Lower lobe of right lung (tissue), 2 donors: ENCODE measurements around the gene FAR2. TPM values are rescaled to one million over a fixed set of nuclear protein-coding genes. Genes with fewer than 3 reads are reported as not detected.
"Not testable (repeated sequence)": the region's sequence is repeated elsewhere in the genome, so short reads cannot be mapped to it uniquely, and the experiment has no call there.

Source experiments
- ATAC-seq, 2 donors: fragments of 200-7000 bp; cut with Tn5 transposase; one replicate each; pipeline ENCODE4 v1.9.1; 2020 to 2022; ENCODE audit warnings: mild to moderate bottlenecking in 2 of 2, moderate library complexity in 2 of 2
- DNase-seq: peaks from one replicate; pipeline ENCODE4 v3.0.0-alpha.2; 2020
- H3K27ac ChIP-seq: fragments of 200-600 bp; one replicate; pipeline ENCODE4 v1.8.0; 2022
- H3K27me3 ChIP-seq: fragments of 200-600 bp; one replicate; pipeline ENCODE4 v1.8.0; 2022; ENCODE audit warnings: low read depth
- H3K36me3 ChIP-seq: fragments of 200-600 bp; one replicate; pipeline ENCODE4 v1.8.0; 2022; ENCODE audit warnings: mild to moderate bottlenecking
- H3K4me1 ChIP-seq: fragments of 200-600 bp; one replicate; pipeline ENCODE4 v1.8.0; 2022
- H3K4me3 ChIP-seq: fragments of 200-600 bp; one replicate; pipeline ENCODE4 v1.8.0; 2022; ENCODE audit warnings: mild to moderate bottlenecking
- H3K9me3 ChIP-seq: fragments of 200-600 bp; one replicate; pipeline ENCODE4 v1.8.0; 2022
- intact Hi-C: fragments of 100-400 bp; cut with DNase I; formaldehyde crosslinking; loops from one replicate; pipeline ENCODE4 v1.11.0; 2022
- total RNA-seq: library from RNA; stranded (reverse); fragmentation: NEBNext Ultra II Directional; extraction: Animal tissue kit (Norgen Biotek cat#: 25700); gene quantifications from one replicate; pipeline ENCODE4 v1.2.1, GENCODE V29; 2021
- TF ChIP-seq, protein P1 (sequence below): fragments of 200-600 bp; IDR thresholded peaks from one replicate; pipeline ENCODE4 v1.8.0; 2022; ENCODE audit warnings: antibody characterized with exemption, mild to moderate bottlenecking
- donor health status: DM: no; HTN: yes; CAD: no; lungs with severe emphysema.

Gene FAR2
- total RNA-seq, 1 donor from 2014 or later: 23.7 TPM

DNA sequence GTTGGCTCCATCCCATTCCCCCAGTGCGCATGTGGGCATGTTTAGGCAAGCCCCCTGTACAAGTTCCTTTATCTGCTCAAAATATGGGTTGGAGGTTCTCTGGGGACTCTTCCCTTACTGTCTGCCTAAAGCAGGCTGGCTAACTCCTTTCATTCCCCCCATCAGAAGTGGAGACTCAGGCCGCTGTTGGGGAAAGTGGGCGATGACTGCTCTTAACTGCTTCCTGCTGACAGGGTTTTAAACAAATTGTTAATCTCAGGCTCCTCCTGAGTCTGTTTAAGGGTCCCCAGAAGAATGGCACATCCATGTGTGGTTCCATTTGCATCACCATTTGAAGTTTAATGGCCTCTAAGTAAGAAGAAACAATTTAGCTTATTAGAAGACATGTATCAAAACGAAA is 15.4 kb upstream of the FAR2 start:
- no peak overlapping the region for H3K27ac ChIP-seq
- H3K4me3 ChIP-seq: no peak overlapping the region
- TF ChIP-seq, protein P1, sequence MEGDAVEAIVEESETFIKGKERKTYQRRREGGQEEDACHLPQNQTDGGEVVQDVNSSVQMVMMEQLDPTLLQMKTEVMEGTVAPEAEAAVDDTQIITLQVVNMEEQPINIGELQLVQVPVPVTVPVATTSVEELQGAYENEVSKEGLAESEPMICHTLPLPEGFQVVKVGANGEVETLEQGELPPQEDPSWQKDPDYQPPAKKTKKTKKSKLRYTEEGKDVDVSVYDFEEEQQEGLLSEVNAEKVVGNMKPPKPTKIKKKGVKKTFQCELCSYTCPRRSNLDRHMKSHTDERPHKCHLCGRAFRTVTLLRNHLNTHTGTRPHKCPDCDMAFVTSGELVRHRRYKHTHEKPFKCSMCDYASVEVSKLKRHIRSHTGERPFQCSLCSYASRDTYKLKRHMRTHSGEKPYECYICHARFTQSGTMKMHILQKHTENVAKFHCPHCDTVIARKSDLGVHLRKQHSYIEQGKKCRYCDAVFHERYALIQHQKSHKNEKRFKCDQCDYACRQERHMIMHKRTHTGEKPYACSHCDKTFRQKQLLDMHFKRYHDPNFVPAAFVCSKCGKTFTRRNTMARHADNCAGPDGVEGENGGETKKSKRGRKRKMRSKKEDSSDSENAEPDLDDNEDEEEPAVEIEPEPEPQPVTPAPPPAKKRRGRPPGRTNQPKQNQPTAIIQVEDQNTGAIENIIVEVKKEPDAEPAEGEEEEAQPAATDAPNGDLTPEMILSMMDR: no peak
- no peaks in the 10 kb centered on the region for H3K4me1 ChIP-seq
- ATAC-seq (no peak), DNase-seq (no peak)
- no peaks in the 10 kb centered on the region for H3K9me3 ChIP-seq
- intact Hi-C loops: no loop called here
- no peaks in the 10 kb centered on the region for H3K36me3 ChIP-seq
- H3K27me3 ChIP-seq: no peaks in the 10 kb centered on the region

DNA sequence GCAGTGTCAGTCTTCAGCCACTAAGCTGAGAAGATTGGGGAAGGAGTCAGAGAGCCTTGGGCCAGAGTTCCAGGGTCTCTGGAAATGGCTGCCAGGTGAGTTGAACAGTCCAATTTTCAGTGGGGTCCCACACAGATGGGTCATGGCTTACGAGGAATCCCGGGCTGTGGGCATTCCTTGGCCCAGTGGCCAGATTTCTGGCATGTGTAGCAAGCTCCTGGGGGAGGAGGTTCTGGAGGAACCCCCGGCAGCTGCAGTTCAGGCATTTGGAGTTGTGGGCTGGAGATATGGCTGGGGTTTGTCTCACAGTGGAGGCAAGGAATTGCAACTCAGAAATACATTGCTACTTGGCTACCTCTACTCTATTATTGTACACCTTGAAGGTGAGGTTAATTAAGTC is 10.8 kb upstream of the FAR2 start:
- H3K4me3 ChIP-seq, DNase-seq, ATAC-seq, H3K4me1 ChIP-seq, H3K27ac ChIP-seq, H3K27me3 ChIP-seq, intact Hi-C loops, H3K9me3 ChIP-seq, H3K36me3 ChIP-seq: not testable (repeated sequence)

DNA sequence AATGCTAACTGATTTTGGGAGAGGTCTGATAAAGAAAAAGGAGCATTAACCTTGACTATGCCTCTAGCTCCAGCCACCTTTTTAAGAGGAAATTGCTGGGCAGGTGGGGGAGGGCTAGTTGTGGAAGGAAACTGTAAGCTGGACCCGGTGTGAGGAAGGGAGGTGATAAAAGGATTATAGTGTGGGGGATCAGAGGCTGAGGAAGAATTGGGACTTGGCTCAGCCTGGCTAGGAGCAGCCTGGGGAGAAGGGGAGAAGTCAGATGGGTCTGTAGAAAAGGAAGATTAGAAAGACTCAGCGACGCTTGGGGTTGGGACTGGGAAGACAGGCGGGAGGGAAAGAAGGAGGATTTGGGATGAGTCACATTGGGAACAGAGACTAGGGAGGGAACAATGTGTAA is 10.2 kb upstream of the FAR2 start:
- H3K4me1 ChIP-seq, H3K4me3 ChIP-seq, H3K27me3 ChIP-seq, H3K27ac ChIP-seq, ATAC-seq, H3K9me3 ChIP-seq, H3K36me3 ChIP-seq, intact Hi-C loops, DNase-seq: not testable (repeated sequence)

DNA sequence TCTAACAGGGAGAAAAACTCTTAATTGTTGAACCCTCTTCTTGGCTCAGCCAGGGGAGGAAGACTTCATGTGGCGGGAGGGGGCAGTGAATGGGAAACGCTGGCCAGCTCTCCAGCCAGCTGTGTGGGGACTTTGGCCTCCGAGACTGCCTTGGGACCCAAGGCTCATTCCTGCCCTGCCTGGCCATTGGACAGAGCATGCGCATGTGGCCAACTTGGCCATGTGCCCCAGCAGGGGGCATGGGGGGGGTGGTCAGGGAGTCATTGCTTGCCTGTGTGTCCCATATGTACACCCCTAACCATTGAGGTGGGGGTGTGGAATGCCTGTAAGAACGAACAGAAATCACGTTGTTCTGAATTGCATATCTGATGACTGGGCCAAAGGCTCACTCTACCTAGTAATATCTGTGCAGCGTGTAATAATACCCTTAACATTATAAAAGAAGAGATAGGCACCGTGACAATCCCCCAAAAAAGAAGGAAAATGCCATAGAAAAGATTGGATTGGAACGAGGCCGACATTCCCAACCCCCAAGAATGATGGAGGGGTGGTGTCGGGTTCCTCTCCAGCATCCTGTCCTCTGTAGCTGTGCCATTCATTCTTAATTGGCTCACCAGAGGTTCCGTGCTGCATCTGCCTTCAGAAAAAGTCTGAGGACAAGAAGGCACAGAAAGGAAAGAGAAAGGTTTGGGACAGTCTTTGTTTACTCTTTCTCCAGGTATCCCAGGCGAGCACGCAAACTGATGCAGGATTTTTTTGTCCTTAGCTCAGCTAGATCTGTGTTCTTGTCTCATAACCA is 3.5 kb upstream of the FAR2 start:
- ATAC-seq (no peak), DNase-seq (no peak)
- Histone ChIP-seq H3K4me1 (peaks cover 8% of the 10 kb centered on the region), H3K36me3 (no peaks in the 10 kb centered on the region), H3K27me3 (no peaks in the 10 kb centered on the region), H3K27ac (no peak overlapping the region), H3K9me3 (peaks cover 5% of the 10 kb centered on the region), H3K4me3 (no peak overlapping the region)
- intact Hi-C loops: no loop called here
- TF ChIP-seq, protein P1: no peak

DNA sequence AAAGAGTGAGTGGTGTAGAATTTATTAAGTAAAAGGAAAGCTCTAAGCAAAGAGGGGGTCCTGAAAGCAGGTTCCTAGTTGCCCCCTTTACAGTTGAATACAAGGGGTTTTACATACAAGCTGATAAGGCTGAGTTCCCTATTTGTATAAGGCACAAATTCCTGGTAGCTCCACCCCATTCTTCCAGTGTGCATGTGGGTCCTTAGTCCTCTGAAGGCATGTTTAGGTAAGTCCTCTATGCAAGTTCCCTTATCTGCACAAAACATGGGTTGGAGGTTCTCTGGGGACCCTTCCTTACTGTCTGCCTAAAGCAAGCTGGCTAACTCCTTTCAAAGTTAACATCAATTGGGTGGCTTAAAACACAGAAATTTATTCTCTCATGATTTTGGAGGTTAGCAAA is 2.9 kb upstream of the FAR2 start:
- no peak overlapping the region for H3K27ac ChIP-seq
- H3K9me3 ChIP-seq: peaks cover 5% of the 10 kb centered on the region
- no peak overlapping the region for H3K4me3 ChIP-seq
- H3K36me3 ChIP-seq: no peaks in the 10 kb centered on the region
- intact Hi-C loops: no loop called here
- ATAC-seq (no peak), DNase-seq (no peak)
- H3K4me1 ChIP-seq: peaks cover 8% of the 10 kb centered on the region
- H3K27me3 ChIP-seq: no peaks in the 10 kb centered on the region
- TF ChIP-seq, protein P1: no peak

DNA sequence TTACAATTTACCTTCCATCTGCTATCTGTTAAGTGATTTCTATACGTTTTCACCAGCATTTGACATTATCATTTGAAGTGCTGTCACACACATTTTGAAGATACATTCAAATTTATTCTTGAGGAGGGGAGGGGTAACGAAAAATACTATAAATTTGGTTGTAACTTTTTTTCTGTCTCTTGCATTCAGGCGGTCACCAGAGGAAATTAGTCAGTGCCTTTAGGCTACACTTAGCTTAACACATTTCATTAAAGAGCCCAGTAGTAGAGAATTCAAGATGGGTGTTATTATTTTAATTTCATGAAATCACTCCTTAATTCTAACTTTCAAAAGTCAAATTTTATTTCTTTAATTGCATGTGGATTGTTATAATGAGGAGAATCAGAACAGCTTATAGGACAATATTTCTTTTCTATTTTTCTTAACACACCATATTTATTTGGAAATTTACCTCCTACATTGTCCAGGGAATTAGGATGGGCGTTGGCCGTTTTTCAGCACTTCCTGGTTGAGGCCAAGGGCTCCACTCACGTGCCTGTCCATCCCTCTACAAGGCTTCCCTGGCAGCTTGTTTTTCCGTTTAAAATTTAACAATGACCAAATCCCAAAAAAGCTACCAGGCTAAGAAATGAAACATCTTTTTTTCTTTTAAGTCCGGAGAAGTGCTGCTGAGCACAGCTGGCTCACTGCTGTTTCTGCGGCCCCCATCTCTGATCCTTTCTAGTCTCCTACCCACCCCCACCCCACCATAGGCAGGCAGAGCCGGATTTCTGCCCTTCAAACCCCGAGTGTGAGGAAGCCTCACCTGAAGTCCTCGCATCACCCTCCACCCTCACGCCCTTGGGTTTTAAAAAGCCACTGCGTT is 1.1 kb upstream of the FAR2 start:
- DNase-seq (peak; percentile 60), ATAC-seq (no peak)
- intact Hi-C loops: no loop called here
- TF ChIP-seq, protein P1: no peak
- Histone ChIP-seq H3K9me3 (no peaks in the 10 kb centered on the region), H3K4me3 (peak overlapping the region; percentile 69), H3K4me1 (peaks cover 24% of the 10 kb centered on the region), H3K27me3 (no peaks in the 10 kb centered on the region), H3K36me3 (no peaks in the 10 kb centered on the region), H3K27ac (peak overlapping the region; percentile 92)
